ENCODE measurements around the gene PHACTR4. TPM values are rescaled to one million over a fixed set of nuclear protein-coding genes. Genes with fewer than 3 reads are reported as not detected.
A peak's percentile ranks its signal among the peaks of the same experiment; 100 is the strongest.

The PHACTR4 gene
- total and polyA plus RNA-seq, 9 of the 15 experiments (the other 6 are each of a cell fraction or from before 2014, with no cell fraction given): 6.4 to 43.6 (median 14.2) TPM

GRCh38 chr1:28416509-28417194 lies 47.1 kb downstream of the PHACTR4 start (continued):
- TF ChIP-seq PURB (CRISPR knock-in tag; IDR thresholded peaks at IDR 0.05; ENCODE audit: low read depth) (no peak), ELF4 (CRISPR knock-in tag; IDR thresholded peaks at IDR 0.05) (no peak), BCL6 (CRISPR knock-in tag; IDR thresholded peaks at IDR 0.05) (no peak), MTF1 (CRISPR knock-in tag; IDR thresholded peaks at IDR 0.05; ENCODE audit: borderline replicate concordance) (no peak)
- TF ChIP-seq, protein P1, sequence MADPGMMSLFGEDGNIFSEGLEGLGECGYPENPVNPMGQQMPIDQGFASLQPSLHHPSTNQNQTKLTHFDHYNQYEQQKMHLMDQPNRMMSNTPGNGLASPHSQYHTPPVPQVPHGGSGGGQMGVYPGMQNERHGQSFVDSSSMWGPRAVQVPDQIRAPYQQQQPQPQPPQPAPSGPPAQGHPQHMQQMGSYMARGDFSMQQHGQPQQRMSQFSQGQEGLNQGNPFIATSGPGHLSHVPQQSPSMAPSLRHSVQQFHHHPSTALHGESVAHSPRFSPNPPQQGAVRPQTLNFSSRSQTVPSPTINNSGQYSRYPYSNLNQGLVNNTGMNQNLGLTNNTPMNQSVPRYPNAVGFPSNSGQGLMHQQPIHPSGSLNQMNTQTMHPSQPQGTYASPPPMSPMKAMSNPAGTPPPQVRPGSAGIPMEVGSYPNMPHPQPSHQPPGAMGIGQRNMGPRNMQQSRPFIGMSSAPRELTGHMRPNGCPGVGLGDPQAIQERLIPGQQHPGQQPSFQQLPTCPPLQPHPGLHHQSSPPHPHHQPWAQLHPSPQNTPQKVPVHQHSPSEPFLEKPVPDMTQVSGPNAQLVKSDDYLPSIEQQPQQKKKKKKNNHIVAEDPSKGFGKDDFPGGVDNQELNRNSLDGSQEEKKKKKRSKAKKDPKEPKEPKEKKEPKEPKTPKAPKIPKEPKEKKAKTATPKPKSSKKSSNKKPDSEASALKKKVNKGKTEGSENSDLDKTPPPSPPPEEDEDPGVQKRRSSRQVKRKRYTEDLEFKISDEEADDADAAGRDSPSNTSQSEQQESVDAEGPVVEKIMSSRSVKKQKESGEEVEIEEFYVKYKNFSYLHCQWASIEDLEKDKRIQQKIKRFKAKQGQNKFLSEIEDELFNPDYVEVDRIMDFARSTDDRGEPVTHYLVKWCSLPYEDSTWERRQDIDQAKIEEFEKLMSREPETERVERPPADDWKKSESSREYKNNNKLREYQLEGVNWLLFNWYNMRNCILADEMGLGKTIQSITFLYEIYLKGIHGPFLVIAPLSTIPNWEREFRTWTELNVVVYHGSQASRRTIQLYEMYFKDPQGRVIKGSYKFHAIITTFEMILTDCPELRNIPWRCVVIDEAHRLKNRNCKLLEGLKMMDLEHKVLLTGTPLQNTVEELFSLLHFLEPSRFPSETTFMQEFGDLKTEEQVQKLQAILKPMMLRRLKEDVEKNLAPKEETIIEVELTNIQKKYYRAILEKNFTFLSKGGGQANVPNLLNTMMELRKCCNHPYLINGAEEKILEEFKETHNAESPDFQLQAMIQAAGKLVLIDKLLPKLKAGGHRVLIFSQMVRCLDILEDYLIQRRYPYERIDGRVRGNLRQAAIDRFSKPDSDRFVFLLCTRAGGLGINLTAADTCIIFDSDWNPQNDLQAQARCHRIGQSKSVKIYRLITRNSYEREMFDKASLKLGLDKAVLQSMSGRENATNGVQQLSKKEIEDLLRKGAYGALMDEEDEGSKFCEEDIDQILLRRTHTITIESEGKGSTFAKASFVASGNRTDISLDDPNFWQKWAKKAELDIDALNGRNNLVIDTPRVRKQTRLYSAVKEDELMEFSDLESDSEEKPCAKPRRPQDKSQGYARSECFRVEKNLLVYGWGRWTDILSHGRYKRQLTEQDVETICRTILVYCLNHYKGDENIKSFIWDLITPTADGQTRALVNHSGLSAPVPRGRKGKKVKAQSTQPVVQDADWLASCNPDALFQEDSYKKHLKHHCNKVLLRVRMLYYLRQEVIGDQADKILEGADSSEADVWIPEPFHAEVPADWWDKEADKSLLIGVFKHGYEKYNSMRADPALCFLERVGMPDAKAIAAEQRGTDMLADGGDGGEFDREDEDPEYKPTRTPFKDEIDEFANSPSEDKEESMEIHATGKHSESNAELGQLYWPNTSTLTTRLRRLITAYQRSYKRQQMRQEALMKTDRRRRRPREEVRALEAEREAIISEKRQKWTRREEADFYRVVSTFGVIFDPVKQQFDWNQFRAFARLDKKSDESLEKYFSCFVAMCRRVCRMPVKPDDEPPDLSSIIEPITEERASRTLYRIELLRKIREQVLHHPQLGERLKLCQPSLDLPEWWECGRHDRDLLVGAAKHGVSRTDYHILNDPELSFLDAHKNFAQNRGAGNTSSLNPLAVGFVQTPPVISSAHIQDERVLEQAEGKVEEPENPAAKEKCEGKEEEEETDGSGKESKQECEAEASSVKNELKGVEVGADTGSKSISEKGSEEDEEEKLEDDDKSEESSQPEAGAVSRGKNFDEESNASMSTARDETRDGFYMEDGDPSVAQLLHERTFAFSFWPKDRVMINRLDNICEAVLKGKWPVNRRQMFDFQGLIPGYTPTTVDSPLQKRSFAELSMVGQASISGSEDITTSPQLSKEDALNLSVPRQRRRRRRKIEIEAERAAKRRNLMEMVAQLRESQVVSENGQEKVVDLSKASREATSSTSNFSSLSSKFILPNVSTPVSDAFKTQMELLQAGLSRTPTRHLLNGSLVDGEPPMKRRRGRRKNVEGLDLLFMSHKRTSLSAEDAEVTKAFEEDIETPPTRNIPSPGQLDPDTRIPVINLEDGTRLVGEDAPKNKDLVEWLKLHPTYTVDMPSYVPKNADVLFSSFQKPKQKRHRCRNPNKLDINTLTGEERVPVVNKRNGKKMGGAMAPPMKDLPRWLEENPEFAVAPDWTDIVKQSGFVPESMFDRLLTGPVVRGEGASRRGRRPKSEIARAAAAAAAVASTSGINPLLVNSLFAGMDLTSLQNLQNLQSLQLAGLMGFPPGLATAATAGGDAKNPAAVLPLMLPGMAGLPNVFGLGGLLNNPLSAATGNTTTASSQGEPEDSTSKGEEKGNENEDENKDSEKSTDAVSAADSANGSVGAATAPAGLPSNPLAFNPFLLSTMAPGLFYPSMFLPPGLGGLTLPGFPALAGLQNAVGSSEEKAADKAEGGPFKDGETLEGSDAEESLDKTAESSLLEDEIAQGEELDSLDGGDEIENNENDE (IDR thresholded peaks at IDR 0.05; ENCODE audit: low read depth, low read length): no peak
- TF ChIP-seq, protein P2, sequence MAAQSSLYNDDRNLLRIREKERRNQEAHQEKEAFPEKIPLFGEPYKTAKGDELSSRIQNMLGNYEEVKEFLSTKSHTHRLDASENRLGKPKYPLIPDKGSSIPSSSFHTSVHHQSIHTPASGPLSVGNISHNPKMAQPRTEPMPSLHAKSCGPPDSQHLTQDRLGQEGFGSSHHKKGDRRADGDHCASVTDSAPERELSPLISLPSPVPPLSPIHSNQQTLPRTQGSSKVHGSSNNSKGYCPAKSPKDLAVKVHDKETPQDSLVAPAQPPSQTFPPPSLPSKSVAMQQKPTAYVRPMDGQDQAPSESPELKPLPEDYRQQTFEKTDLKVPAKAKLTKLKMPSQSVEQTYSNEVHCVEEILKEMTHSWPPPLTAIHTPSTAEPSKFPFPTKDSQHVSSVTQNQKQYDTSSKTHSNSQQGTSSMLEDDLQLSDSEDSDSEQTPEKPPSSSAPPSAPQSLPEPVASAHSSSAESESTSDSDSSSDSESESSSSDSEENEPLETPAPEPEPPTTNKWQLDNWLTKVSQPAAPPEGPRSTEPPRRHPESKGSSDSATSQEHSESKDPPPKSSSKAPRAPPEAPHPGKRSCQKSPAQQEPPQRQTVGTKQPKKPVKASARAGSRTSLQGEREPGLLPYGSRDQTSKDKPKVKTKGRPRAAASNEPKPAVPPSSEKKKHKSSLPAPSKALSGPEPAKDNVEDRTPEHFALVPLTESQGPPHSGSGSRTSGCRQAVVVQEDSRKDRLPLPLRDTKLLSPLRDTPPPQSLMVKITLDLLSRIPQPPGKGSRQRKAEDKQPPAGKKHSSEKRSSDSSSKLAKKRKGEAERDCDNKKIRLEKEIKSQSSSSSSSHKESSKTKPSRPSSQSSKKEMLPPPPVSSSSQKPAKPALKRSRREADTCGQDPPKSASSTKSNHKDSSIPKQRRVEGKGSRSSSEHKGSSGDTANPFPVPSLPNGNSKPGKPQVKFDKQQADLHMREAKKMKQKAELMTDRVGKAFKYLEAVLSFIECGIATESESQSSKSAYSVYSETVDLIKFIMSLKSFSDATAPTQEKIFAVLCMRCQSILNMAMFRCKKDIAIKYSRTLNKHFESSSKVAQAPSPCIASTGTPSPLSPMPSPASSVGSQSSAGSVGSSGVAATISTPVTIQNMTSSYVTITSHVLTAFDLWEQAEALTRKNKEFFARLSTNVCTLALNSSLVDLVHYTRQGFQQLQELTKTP (IDR thresholded peaks at IDR 0.05; ENCODE audit: low read depth in 1 of 2, partially characterized antibody in 2 of 2): peak; percentile 43 to 57

All from K562 (cell line).